ENCODE measurements around the gene BMPR1A.

The BMPR1A gene

DNA sequence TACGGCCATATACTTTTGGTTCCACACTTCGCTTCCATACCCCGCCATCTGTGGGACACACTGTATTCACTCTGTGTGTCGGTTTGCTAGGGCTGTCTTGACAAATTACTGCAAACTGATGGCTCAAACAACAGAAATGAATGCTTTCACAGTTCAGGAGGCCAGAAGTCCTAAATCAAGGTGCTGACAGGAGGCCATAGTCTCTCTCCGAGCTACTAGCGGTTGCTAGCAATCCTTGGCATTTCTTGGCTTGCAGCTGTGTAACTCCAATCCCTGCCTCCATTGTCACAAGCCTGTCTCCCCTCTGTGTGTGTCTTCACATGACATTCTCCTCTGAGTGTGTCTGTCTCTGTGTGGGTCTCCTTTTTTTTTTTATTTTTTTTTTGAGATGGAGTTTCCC lies 28.9 kb upstream of the BMPR1A start:
- no peak overlapping the region for H3K4me2 ChIP-seq (ENCODE audit: low read length)
- TF ChIP-seq, protein P1, sequence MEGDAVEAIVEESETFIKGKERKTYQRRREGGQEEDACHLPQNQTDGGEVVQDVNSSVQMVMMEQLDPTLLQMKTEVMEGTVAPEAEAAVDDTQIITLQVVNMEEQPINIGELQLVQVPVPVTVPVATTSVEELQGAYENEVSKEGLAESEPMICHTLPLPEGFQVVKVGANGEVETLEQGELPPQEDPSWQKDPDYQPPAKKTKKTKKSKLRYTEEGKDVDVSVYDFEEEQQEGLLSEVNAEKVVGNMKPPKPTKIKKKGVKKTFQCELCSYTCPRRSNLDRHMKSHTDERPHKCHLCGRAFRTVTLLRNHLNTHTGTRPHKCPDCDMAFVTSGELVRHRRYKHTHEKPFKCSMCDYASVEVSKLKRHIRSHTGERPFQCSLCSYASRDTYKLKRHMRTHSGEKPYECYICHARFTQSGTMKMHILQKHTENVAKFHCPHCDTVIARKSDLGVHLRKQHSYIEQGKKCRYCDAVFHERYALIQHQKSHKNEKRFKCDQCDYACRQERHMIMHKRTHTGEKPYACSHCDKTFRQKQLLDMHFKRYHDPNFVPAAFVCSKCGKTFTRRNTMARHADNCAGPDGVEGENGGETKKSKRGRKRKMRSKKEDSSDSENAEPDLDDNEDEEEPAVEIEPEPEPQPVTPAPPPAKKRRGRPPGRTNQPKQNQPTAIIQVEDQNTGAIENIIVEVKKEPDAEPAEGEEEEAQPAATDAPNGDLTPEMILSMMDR (IDR thresholded peaks at IDR 0.05), result no peak
- no peaks in the 10 kb centered on the region for H3K27me3 ChIP-seq (ENCODE audit: control insufficient read depth, insufficient read depth, low read length)
- H3K9ac ChIP-seq, result no peak overlapping the region
- H3K9me3 ChIP-seq (ENCODE audit: control insufficient read depth, low read length), result no peaks in the 10 kb centered on the region
- H3K4me1 ChIP-seq, result peaks cover 3% of the 10 kb centered on the region
- H3K4me3 ChIP-seq (ENCODE audit: low read depth, low read length), result no peak overlapping the region
- H3K27ac ChIP-seq, result no peak overlapping the region
- no peaks in the 10 kb centered on the region for H3K79me2 ChIP-seq
- no peak overlapping the region for H2AFZ ChIP-seq
- no peaks in the 10 kb centered on the region for H3K36me3 ChIP-seq (ENCODE audit: control insufficient read depth, insufficient read depth, low read length)

DNA sequence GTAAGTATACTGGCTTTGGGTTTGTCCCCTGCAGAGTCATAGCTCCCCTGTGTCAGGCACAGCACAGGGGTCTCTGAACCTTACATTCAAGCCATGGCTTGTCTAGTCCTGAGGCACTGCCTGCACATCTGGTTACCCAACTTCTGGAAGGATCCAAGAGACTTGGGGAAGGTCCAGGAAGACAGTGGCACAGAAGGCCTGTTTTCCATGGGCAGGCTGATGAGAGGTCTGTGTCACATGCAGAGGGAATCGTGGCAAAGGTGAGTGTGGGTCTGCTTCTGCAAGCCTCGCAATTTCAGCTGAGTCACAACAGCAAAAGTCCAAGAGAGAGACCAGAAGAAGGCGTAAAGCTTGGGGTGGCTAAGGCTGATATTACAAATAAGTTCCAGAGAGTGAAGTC lies 28.4 kb upstream of the BMPR1A start:
- H3K4me2 ChIP-seq (ENCODE audit: low read length), result no peak overlapping the region
- H3K27me3 ChIP-seq (ENCODE audit: control insufficient read depth, insufficient read depth, low read length), result no peaks in the 10 kb centered on the region
- H3K4me3 ChIP-seq (ENCODE audit: low read depth, low read length), result no peak overlapping the region
- no peak overlapping the region for H3K9ac ChIP-seq
- no peaks in the 10 kb centered on the region for H3K9me3 ChIP-seq (ENCODE audit: control insufficient read depth, low read length)
- no peak overlapping the region for H2AFZ ChIP-seq
- no peaks in the 10 kb centered on the region for H3K36me3 ChIP-seq (ENCODE audit: control insufficient read depth, insufficient read depth, low read length)
- H3K4me1 ChIP-seq, result peaks cover 3% of the 10 kb centered on the region
- no peaks in the 10 kb centered on the region for H3K79me2 ChIP-seq
- TF ChIP-seq, protein P1 (IDR thresholded peaks at IDR 0.05), result no peak
- H3K27ac ChIP-seq, result no peak overlapping the region

DNA sequence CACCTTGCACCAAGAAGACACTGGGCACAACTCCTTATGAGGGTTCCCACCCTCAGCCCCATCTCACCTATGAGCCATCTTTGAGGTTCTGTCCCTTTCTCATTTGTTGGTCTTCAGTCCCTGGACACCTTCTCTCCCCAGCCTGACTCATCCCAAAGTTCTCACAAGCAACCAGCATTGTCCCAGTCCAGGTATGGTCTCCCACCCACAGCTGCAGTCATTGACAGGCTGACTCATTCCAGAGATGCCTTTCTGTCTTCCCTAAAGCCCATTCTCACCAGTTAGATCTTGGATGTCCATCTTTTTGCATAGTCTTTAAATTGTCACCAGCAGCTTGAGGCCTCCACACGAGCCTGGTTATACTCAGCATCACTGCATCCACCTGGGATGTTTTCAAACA lies 26.7 kb upstream of the BMPR1A start:
- Histone ChIP-seq H3K9ac (no peak overlapping the region), H3K27ac (no peak overlapping the region), H3K4me1 (peaks cover 3% of the 10 kb centered on the region), H3K79me2 (no peaks in the 10 kb centered on the region), H2AFZ (no peak overlapping the region), H3K36me3 (ENCODE audit: control insufficient read depth, insufficient read depth, low read length) (no peaks in the 10 kb centered on the region), H3K4me3 (ENCODE audit: low read depth, low read length) (no peak overlapping the region), H3K4me2 (ENCODE audit: low read length) (no peak overlapping the region), H3K27me3 (ENCODE audit: control insufficient read depth, insufficient read depth, low read length) (no peaks in the 10 kb centered on the region), H3K9me3 (ENCODE audit: control insufficient read depth, low read length) (no peaks in the 10 kb centered on the region)
- TF ChIP-seq, protein P1 (IDR thresholded peaks at IDR 0.05), result no peak

DNA sequence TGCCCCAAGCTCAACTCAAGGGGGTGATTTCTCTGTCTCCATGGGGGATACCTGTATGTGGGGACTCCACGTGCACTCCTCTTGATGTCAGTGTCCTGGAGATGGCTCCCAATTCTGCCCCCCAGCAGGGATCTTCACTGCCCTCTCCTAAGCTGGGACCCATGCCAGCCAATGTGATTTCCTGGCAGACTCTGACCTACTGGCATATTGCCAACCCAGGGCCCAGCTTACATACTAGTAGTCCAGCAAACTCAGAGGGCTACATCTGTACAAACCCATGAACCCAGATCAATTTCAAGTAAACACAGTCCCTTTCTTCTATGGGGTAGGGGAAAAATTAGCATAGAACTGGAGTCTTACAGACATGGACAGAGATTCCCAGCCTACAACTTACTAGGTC lies 26.2 kb upstream of the BMPR1A start:
- H3K4me1 ChIP-seq, result peaks cover 3% of the 10 kb centered on the region
- H3K79me2 ChIP-seq, result no peaks in the 10 kb centered on the region
- H2AFZ ChIP-seq, result peak overlapping the region; percentile 42
- H3K27me3 ChIP-seq (ENCODE audit: control insufficient read depth, insufficient read depth, low read length), result no peaks in the 10 kb centered on the region
- H3K4me3 ChIP-seq (ENCODE audit: low read depth, low read length), result no peak overlapping the region
- TF ChIP-seq, protein P1 (IDR thresholded peaks at IDR 0.05), result no peak
- H3K36me3 ChIP-seq (ENCODE audit: control insufficient read depth, insufficient read depth, low read length), result no peaks in the 10 kb centered on the region
- no peaks in the 10 kb centered on the region for H3K9me3 ChIP-seq (ENCODE audit: control insufficient read depth, low read length)
- no peak overlapping the region for H3K9ac ChIP-seq
- no peak overlapping the region for H3K27ac ChIP-seq
- H3K4me2 ChIP-seq (ENCODE audit: low read length), result no peak overlapping the region

DNA sequence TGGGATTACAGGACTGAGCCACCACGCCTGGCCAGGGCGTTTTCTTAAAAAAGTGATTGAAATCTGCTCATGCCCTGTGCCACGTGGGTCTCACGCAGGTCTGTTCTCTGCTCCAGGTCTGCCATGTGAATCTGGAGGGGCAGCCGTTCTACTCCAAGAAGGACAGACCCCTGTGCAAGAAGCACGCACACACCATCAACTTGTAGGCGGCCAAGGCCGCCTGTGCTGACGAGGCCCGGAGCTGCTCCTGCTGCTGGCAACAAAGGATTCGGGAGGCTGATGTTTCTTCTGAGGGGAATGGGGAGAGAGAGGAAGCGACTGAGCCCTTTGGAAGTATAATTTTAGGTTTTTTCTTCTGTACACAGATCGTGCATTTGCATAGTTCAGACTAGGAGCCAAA lies 23.6 kb upstream of the BMPR1A start:
- no peaks in the 10 kb centered on the region for H3K79me2 ChIP-seq
- no peaks in the 10 kb centered on the region for H3K27me3 ChIP-seq (ENCODE audit: control insufficient read depth, insufficient read depth, low read length)
- H3K27ac ChIP-seq, result no peak overlapping the region
- H3K4me2 ChIP-seq (ENCODE audit: low read length), result no peak overlapping the region
- no peaks in the 10 kb centered on the region for H3K36me3 ChIP-seq (ENCODE audit: control insufficient read depth, insufficient read depth, low read length)
- H3K9ac ChIP-seq, result no peak overlapping the region
- H2AFZ ChIP-seq, result no peak overlapping the region
- H3K4me1 ChIP-seq, result peaks cover 3% of the 10 kb centered on the region
- TF ChIP-seq, protein P1 (IDR thresholded peaks at IDR 0.05), result no peak
- no peak overlapping the region for H3K4me3 ChIP-seq (ENCODE audit: low read depth, low read length)
- no peaks in the 10 kb centered on the region for H3K9me3 ChIP-seq (ENCODE audit: control insufficient read depth, low read length)

Data from parathyroid adenoma (tissue), 2 donors.